Osteoblast (primary cell): ENCODE data around the gene TSR3. TPM values are rescaled to one million over a fixed set of nuclear protein-coding genes. Genes with fewer than 3 reads are reported as not detected.
A peak's percentile ranks its signal among the peaks of the same experiment; 100 is the strongest.

Source experiments
- DNase-seq: peaks from one replicate; pipeline ENCODE4 v3.0.0; 2011; ENCODE audit warnings: low spot score, mixed read lengths; ENCODE audit not compliant: insufficient read length; ENCODE audit errors: missing footprints
- H2AFZ ChIP-seq: 2 replicates; pipeline ENCODE4 v1.6.0; 2011; ENCODE audit warnings: mild to moderate bottlenecking, low read length
- H3K27ac ChIP-seq: 2 replicates; pipeline ENCODE4 v1.5.1; 2011; ENCODE audit warnings: mild to moderate bottlenecking, low read depth, low read length, moderate library complexity
- H3K27me3 ChIP-seq: 2 replicates; pipeline ENCODE4 v1.6.0; 2012; ENCODE audit warnings: mild to moderate bottlenecking, control low read depth, inconsistent platforms, low read length, moderate library complexity; ENCODE audit not compliant: insufficient read depth
- H3K36me3 ChIP-seq: 2 replicates; pipeline ENCODE4 v1.5.1; 2011; ENCODE audit warnings: mild to moderate bottlenecking, low read length, control low read depth, moderate library complexity; ENCODE audit not compliant: insufficient read depth
- H3K4me1 ChIP-seq: 2 replicates; pipeline ENCODE4 v1.5.1; 2011; ENCODE audit warnings: mild to moderate bottlenecking, low read length, control low read depth, moderate library complexity; ENCODE audit not compliant: insufficient read depth
- H3K4me2 ChIP-seq: 2 replicates; pipeline ENCODE4 v1.6.0; 2011; ENCODE audit warnings: mild to moderate bottlenecking, low read length; ENCODE audit not compliant: insufficient read depth
- H3K4me3 ChIP-seq: fragments of 200-600 bp; sonication (generic); 3 replicates; pipeline ENCODE4 v1.5.1; 2012; ENCODE audit warnings: mild to moderate bottlenecking, low read length, inconsistent platforms; ENCODE audit not compliant: insufficient read depth
- H3K79me2 ChIP-seq: 2 replicates; pipeline ENCODE4 v1.6.0; 2012; ENCODE audit warnings: mild to moderate bottlenecking, low read length, control low read depth, inconsistent platforms; ENCODE audit not compliant: insufficient read depth
- H3K9me3 ChIP-seq: 2 replicates; pipeline ENCODE4 v1.5.1; 2011; ENCODE audit warnings: low read depth, low read length, control low read depth
- H4K20me1 ChIP-seq: 2 replicates; pipeline ENCODE4 v1.6.0; 2012; ENCODE audit warnings: mild to moderate bottlenecking, low read length, control low read depth; ENCODE audit not compliant: insufficient read depth
- total RNA-seq: library from RNA; depleted of rRNA; stranded (reverse); fragments of >200 nt; gene quantifications from 2 replicates; pipeline ENCODE4 v1.2.3, GENCODE V29; 2012
- TF ChIP-seq, protein P1 (sequence below): IDR thresholded peaks from 2 replicates; pipeline ENCODE4 v1.5.1; 2011; ENCODE audit warnings: mild to moderate bottlenecking, low read depth, low read length, moderate library complexity; ENCODE audit errors: extremely low read depth

TSR3 gene
- total RNA-seq, 1 donor = 53.6 TPM

DNA sequence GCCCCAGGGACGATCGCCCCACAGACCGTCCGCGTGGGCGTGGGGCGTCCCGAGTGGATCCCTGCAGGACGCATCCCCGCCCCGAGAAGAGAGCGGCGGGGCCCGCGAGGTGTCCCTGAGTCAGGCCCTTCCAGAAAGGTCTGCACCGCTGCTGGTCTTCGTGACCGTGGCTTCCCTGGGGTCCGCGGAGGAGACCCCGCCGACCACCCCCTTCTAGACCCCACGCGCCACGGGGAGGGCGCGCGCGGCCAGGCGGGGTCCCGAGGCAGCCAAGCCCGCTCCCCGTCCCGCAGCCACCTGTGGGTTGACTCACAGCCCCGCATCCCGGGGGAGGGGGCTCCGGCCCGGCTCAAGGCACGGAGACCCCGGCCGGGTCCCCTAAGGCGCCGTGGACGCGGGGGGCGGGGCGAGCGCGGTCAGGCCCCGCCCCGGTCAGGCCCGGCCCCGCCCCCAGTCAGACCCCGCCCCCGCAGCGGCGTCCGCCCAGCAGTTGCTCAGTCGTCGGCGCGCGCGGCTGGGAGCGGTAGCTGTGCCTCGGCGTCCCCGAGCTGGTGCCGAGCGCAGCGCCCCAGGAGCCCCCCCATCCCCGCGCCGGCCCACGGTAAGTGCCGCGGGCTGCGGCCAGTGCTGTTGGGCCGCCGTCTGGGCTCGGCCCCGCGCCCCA lies 18.4 kb downstream of the TSR3 start, which contains the start of gene BAIAP3:
Gene BAIAP3, plus strand, starts transcription at position 497 of the 664 bp plus-strand sequence. CDS start 4,905 bp downstream, outside the sequence.
- peaks cover 52% of the 10 kb centered on the region for H3K27me3 ChIP-seq
- TF ChIP-seq, protein P1, sequence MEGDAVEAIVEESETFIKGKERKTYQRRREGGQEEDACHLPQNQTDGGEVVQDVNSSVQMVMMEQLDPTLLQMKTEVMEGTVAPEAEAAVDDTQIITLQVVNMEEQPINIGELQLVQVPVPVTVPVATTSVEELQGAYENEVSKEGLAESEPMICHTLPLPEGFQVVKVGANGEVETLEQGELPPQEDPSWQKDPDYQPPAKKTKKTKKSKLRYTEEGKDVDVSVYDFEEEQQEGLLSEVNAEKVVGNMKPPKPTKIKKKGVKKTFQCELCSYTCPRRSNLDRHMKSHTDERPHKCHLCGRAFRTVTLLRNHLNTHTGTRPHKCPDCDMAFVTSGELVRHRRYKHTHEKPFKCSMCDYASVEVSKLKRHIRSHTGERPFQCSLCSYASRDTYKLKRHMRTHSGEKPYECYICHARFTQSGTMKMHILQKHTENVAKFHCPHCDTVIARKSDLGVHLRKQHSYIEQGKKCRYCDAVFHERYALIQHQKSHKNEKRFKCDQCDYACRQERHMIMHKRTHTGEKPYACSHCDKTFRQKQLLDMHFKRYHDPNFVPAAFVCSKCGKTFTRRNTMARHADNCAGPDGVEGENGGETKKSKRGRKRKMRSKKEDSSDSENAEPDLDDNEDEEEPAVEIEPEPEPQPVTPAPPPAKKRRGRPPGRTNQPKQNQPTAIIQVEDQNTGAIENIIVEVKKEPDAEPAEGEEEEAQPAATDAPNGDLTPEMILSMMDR = no peak
- no peaks in the 10 kb centered on the region for H4K20me1 ChIP-seq
- peaks cover 4% of the 10 kb centered on the region for H3K9me3 ChIP-seq
- H3K79me2 ChIP-seq = no peaks in the 10 kb centered on the region
- DNase-seq = peak; percentile 98
- H3K4me3 ChIP-seq = no peak within 1 kb of the TSS
- no peak within 1 kb of the TSS for H3K27ac ChIP-seq
- H3K4me1 ChIP-seq = no peaks in the 10 kb centered on the region
- no peak within 1 kb of the TSS for H3K4me2 ChIP-seq
- no peaks in the 10 kb centered on the region for H3K36me3 ChIP-seq
- H2AFZ ChIP-seq = no peak within 1 kb of the TSS

DNA sequence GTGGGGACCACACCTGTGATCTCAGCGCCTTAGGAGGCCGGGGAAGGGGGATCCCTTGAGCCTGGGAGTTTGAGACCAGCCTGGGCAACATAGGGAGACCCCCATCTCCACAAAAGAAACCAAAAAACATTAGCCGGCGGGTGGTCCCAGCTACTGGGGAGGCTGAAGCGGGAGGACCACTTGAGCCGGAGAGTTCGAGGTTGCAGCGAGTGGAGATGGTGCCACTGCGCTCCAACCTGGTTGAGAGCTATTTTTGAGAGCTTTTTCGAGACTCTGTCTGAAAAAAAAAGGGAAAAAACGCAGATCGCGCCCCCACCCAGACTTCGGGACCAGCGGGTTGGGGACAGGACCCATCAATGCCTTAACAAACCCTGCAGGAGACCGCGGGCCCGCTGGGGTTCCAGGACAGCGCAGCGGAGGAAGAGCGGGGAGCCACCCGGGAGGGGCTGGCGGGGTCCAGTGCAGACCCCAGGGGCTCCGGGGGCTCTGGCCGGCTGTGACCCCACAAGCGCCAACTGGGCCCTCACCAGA lies 19.0 kb downstream of the TSR3 start:
- Histone ChIP-seq H3K4me3 (no peak overlapping the region), H3K4me1 (no peaks in the 10 kb centered on the region), H4K20me1 (no peaks in the 10 kb centered on the region), H3K79me2 (no peaks in the 10 kb centered on the region), H3K27me3 (peaks cover 52% of the 10 kb centered on the region), H2AFZ (no peak overlapping the region), H3K36me3 (no peaks in the 10 kb centered on the region), H3K9me3 (peaks cover 4% of the 10 kb centered on the region), H3K4me2 (no peak overlapping the region), H3K27ac (no peak overlapping the region)
- DNase-seq = no peak
- TF ChIP-seq, protein P1 = no peak

DNA sequence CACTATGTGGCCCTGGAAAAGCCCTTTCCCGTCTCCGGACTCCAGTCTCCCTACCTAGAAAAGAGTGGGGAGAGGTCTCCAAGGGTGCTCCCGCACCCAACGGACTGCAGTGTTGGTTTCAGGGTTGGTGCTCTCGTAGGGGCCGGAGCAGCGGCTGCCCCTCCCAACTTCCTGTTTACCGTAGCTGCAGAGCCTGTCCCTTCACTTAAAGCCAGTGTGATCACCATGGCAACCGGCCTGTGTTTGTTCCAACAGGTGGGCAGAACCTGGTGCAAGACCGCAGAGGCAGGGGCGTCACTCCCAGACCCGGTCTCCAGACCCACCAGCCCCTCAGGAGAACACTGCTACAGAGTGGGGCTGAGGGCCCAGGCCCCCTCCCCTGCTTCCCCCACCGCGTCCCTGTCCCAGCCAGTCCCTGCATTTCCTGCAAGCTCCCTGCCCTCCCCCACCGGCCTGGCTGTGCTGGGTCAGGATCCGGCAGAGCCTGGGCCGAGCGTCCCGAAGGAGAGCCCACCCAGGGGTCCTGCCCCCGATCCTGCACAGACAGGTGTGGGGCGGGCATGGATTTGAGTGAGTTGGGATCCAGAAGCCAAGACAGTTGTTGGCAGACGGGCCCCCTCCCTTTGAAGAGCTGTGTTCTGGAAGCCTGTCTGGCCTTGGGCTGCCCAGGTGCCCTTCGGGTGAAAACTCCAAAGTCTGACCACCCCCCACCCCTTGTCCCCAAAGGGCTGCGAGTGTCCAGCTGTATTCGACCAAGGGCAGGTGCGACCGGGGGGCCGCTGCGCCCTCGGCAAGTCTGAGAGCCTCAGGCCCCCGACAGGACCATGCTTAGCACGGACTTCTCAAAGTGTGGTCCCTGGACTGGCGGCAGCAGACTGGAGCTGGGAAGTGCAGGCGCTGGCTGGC lies 19.7 kb downstream of the TSR3 start:
- TF ChIP-seq, protein P1 = no peak

More for the DNA sequence above, 19.7 kb downstream of the TSR3 start:
- Histone ChIP-seq H3K9me3 (peaks cover 4% of the 10 kb centered on the region), H3K27ac (no peak overlapping the region), H3K27me3 (peaks cover 52% of the 10 kb centered on the region), H3K4me1 (no peaks in the 10 kb centered on the region), H3K79me2 (no peaks in the 10 kb centered on the region), H3K36me3 (no peaks in the 10 kb centered on the region), H3K4me3 (no peak overlapping the region), H2AFZ (no peak overlapping the region), H4K20me1 (no peaks in the 10 kb centered on the region), H3K4me2 (no peak overlapping the region)
- peak; percentile 92 for DNase-seq
